ENCODE measurements around the gene SLC22A6.

Gene SLC22A6

GRCh38 chr11:62930157-62930556 lies 54.6 kb downstream of the SLC22A6 start:
- no peak for DNase-seq

GRCh38 chr11:62928011-62928410 lies 56.8 kb downstream of the SLC22A6 start:
- no peak for DNase-seq

- DNase-seq: no peak
These were observed 57.9 kb downstream of the SLC22A6 start for GRCh38 chr11:62926680-62927455.
